IMR-90 (cell line): ENCODE results near the gene SCGB1C1. TPM values are rescaled to one million over a fixed set of nuclear protein-coding genes. Genes with fewer than 3 reads are reported as not detected.

ENCODE experiments used
- ATAC-seq: fragments of 200-7000 bp; cut with Tn5 transposase; 2 replicates; pipeline ENCODE4 v1.9.1; 2020; ENCODE audit warnings: low read depth, mild to moderate bottlenecking, moderate library complexity
- BruUV-seq: library from RNA; stranded (reverse); fragments of 400-500 nt; replicated peaks from 2 replicates; lab custom pipeline; 2021; lab: Mats Ljungman, UMichigan
- CTCF ChIA-PET: fragments of 300-600 bp; formaldehyde crosslinking; extraction: SDS; loops from one replicate; lab custom pipeline; 2021; ENCODE audit warnings: antibody characterized with exemption; lab: Yijun Ruan, JAX
- POLR2A ChIA-PET: fragments of 300-600 bp; sonication (Branson Sonifier 250); formaldehyde crosslinking; loops from one replicate; lab custom pipeline; 2022; ENCODE audit warnings: antibody characterized with exemption; ENCODE audit not compliant: unreplicated experiment; lab: Charles Lee
- DNase-seq: peaks from one replicate; pipeline ENCODE4 v3.0.0; 2013
- H2AFZ ChIP-seq: replicated peaks from 2 replicates; pipeline ENCODE3; 2013; ENCODE audit warnings: low read length, mild to moderate bottlenecking; ENCODE audit not compliant: poor library complexity
- H2AK5ac ChIP-seq: 2 replicates; pipeline ENCODE4 v1.6.1; 2013; ENCODE audit warnings: low read depth, low read length, inconsistent platforms
- H2AK9ac ChIP-seq: replicated peaks from 2 replicates; pipeline ENCODE3; 2013; ENCODE audit warnings: mild to moderate bottlenecking, low read depth, low read length, moderate library complexity; ENCODE audit not compliant: poor library complexity
- H2BK120ac ChIP-seq: 2 replicates; pipeline ENCODE4 v1.6.1; 2013; ENCODE audit warnings: low read depth, low read length, inconsistent platforms
- H2BK15ac ChIP-seq: 3 replicates; pipeline ENCODE4 v1.6.1; 2013; ENCODE audit warnings: low read depth, low read length, inconsistent platforms
- H2BK20ac ChIP-seq: 2 replicates; pipeline ENCODE4 v1.6.1; 2013; ENCODE audit warnings: low read depth, mild to moderate bottlenecking, inconsistent platforms, low read length, moderate library complexity
- H2BK5ac ChIP-seq: 2 replicates; pipeline ENCODE4 v1.6.1; 2013; ENCODE audit warnings: mild to moderate bottlenecking, low read depth, low read length, inconsistent platforms; ENCODE audit not compliant: poor library complexity, severe bottlenecking
- H3K14ac ChIP-seq: replicated peaks from 2 replicates; pipeline ENCODE4 v1.6.1; 2013; ENCODE audit warnings: low read depth, low read length, inconsistent platforms
- H3K18ac ChIP-seq: 2 replicates; pipeline ENCODE4 v1.6.1; 2013; ENCODE audit warnings: low read depth, low read length, control low read depth
- H3K23ac ChIP-seq: 2 replicates; pipeline ENCODE4 v1.6.1; 2013; ENCODE audit warnings: low read depth, low read length, inconsistent platforms
- H3K27ac ChIP-seq: 2 replicates; pipeline ENCODE4 v1.5.1; 2013; ENCODE audit warnings: mild to moderate bottlenecking, control low read depth, low read length; ENCODE audit not compliant: insufficient read depth
- H3K27me3 ChIP-seq: 2 replicates; pipeline ENCODE4 v1.6.1; 2013; ENCODE audit warnings: low read length; ENCODE audit not compliant: control insufficient read depth, insufficient read depth
- H3K36me3 ChIP-seq: 2 replicates; pipeline ENCODE4 v1.6.1; 2013; ENCODE audit warnings: low read length, mixed read lengths; ENCODE audit not compliant: control insufficient read depth, insufficient read depth
- H3K4ac ChIP-seq: 2 replicates; pipeline ENCODE4 v1.6.1; 2013; ENCODE audit warnings: low read depth, low read length, inconsistent platforms
- H3K4me1 ChIP-seq: 2 replicates; pipeline ENCODE4 v1.6.1; 2013; ENCODE audit warnings: low read length, mixed read lengths; ENCODE audit not compliant: control insufficient read depth, insufficient read depth
- H3K4me2 ChIP-seq: 2 replicates; pipeline ENCODE4 v1.6.1; 2013; ENCODE audit warnings: low read depth, mild to moderate bottlenecking, control low read depth, low read length, moderate library complexity
- H3K4me3 ChIP-seq: 2 replicates; pipeline ENCODE4 v1.5.1; 2013; ENCODE audit warnings: low read depth, mild to moderate bottlenecking, control low read depth, low read length, moderate library complexity; ENCODE audit not compliant: insufficient read depth
- H3K56ac ChIP-seq: 2 replicates; pipeline ENCODE4 v1.6.1; 2013; ENCODE audit warnings: low read length, inconsistent platforms; ENCODE audit not compliant: insufficient read depth; ENCODE audit errors: extremely low read depth
- H3K79me1 ChIP-seq, 2 experiments: 2 replicates each; pipeline ENCODE4 v1.6.1; 2013; ENCODE audit warnings: low read length in 2 of 2, inconsistent platforms in 1 of 2, low read depth in 1 of 2
- H3K9ac ChIP-seq: 2 replicates; pipeline ENCODE4 v1.6.1; 2013; ENCODE audit warnings: low read depth, low read length, control low read depth
- H3K9me1 ChIP-seq: 2 replicates; pipeline ENCODE4 v1.6.1; 2013; ENCODE audit warnings: low read length, inconsistent platforms; ENCODE audit not compliant: insufficient read depth
- H3K9me3 ChIP-seq: 2 replicates; pipeline ENCODE4 v1.6.1; 2013; ENCODE audit warnings: low read length; ENCODE audit not compliant: control insufficient read depth, insufficient read depth
- H4K20me1 ChIP-seq: 2 replicates; pipeline ENCODE4 v1.6.1; 2013; ENCODE audit warnings: low read length, inconsistent platforms; ENCODE audit not compliant: insufficient read depth
- H4K5ac ChIP-seq: 2 replicates; pipeline ENCODE4 v1.6.1; 2013; ENCODE audit warnings: mild to moderate bottlenecking, low read depth, low read length, control low read depth
- H4K8ac ChIP-seq, 2 experiments: 2 replicates each; pipeline ENCODE4 v1.6.1; 2013; ENCODE audit warnings: low read depth in 2 of 2, low read length in 2 of 2, control low read depth in 1 of 2, inconsistent platforms in 1 of 2
- H4K91ac ChIP-seq: 2 replicates; pipeline ENCODE4 v1.6.1; 2013; ENCODE audit warnings: low read depth, low read length, inconsistent platforms; ENCODE audit not compliant: insufficient read depth
- BHLHE40 ChIP-seq: fragments of 150-350 bp; IDR thresholded peaks from 2 replicates; pipeline ENCODE4 v1.6.1; 2016; ENCODE audit warnings: mild to moderate bottlenecking, low read depth, low read length
- MAZ ChIP-seq: IDR thresholded peaks from 2 replicates; pipeline ENCODE4 v1.6.1; 2012; ENCODE audit warnings: low read depth, mild to moderate bottlenecking, low read length, improper control_type of control experiment, moderate library complexity, borderline replicate concordance
- POLR2A ChIP-seq: IDR thresholded peaks from 2 replicates; pipeline ENCODE4 v1.6.1; 2012; ENCODE audit warnings: mild to moderate bottlenecking, low read depth, low read length
- WGBS, 2 experiments: methylation state at CpG; one replicate each; pipeline versions ENCODE4 v1.1.5 to v1.1.7; 2013; ENCODE audit warnings: missing lambda C conversion rate in 2 of 2; ENCODE audit not compliant: insufficient read length in 1 of 2; ENCODE audit errors: extremely low coverage in 2 of 2; 5-methylcytosine and 5-hydroxymethylcytosine counted together
- dilution Hi-C: fragments of 300-500 bp; cut with HindIII; formaldehyde crosslinking; loops from one replicate; pipeline ENCODE4 v1.14.3; 2018; ENCODE audit warnings: low sequenced_read_pairs; ENCODE audit not compliant: unreplicated experiment
- in situ Hi-C: fragments of 300-500 bp; cut with MboI; formaldehyde crosslinking; loops from 3 replicates; pipeline ENCODE4 v1.14.3; 2019; ENCODE audit warnings: low sequenced_read_pairs, inconsistent platforms, mixed read lengths
- intact Hi-C: fragments of 100-400 bp; cut with micrococcal nuclease; formaldehyde crosslinking; loops from 2 replicates; pipeline ENCODE4 v1.10.0; 2022
- polyA plus RNA-seq, 3 experiments: library from polyadenylated mRNA; depleted of rRNA; stranded (reverse); fragments of >200 nt; gene quantifications; 2 replicates each; pipeline ENCODE4 v1.2.3, GENCODE V29; 2012; ENCODE audit warnings: low replicate concordance in 1 of 3
- total RNA-seq: library from RNA; depleted of rRNA; stranded (reverse); fragments of >200 nt; gene quantifications from 2 replicates; pipeline ENCODE4 v1.2.3, GENCODE V29; 2012

Gene SCGB1C1
- total and polyA plus RNA-seq, 2 of the 4 experiments (the other 2 are of a cell fraction), result not detected

- H3K79me1 ChIP-seq, result peaks cover 35 to 82% of the 10 kb centered on the region in 2 experiments
- H3K14ac ChIP-seq, result peak overlapping the region; percentile 87
- peak overlapping the region; percentile 86 for H3K4me2 ChIP-seq
- no peaks in the 10 kb centered on the region for H3K9me3 ChIP-seq
- H3K4me1 ChIP-seq, result peaks cover 25% of the 10 kb centered on the region
- peaks cover 18% of the 10 kb centered on the region for H3K9me1 ChIP-seq
- H2AK9ac ChIP-seq, result peak overlapping the region; percentile 99
- H3K18ac ChIP-seq, result peak overlapping the region; percentile 36; the same call in 1 of the 2 replicates
- intact Hi-C loops, result no loop called here
- peak overlapping the region; percentile 97 for H2AK5ac ChIP-seq
- WGBS, 2 experiments, result no CpG with 5 or more reads among the region's 9 CpGs
- peak overlapping the region; percentile 70 for H3K4me3 ChIP-seq
- H4K5ac ChIP-seq, result peak overlapping the region; percentile 70
- H3K56ac ChIP-seq, result peak overlapping the region; percentile 77
- peak overlapping the region; percentile 93 for H4K91ac ChIP-seq
- no TSS peak for BruUV-seq
- no peaks in the 10 kb centered on the region for H3K27me3 ChIP-seq
- dilution Hi-C loops, result no loop called here
- DNase-seq (peak; percentile 88), ATAC-seq (peak; percentile 31)
- H4K20me1 ChIP-seq, result peaks cover 72% of the 10 kb centered on the region
- peak overlapping the region; percentile 91 for H2BK5ac ChIP-seq
- H3K27ac ChIP-seq, result peak overlapping the region; percentile 82
- ChIA-PET POLR2A (no interaction called here), CTCF (no interaction called here)
- peak overlapping the region; percentile 80 for H2BK20ac ChIP-seq
- H2BK120ac ChIP-seq, result peak overlapping the region; percentile 86
- peak overlapping the region; percentile 97 for H3K4ac ChIP-seq
- H2BK15ac ChIP-seq, result peak overlapping the region; percentile 87
- peak overlapping the region; percentile 36 to 85 for H4K8ac ChIP-seq
- H3K23ac ChIP-seq, result peak overlapping the region; percentile 84
- peak overlapping the region; percentile 29 for H2AFZ ChIP-seq
- TF ChIP-seq MAZ, result peak; percentile 43; the same call in 1 of the 2 replicates
- TF ChIP-seq POLR2A, result peak; percentile 71
- no peak for TF ChIP-seq BHLHE40
- peaks cover 58% of the 10 kb centered on the region for H3K36me3 ChIP-seq
- in situ Hi-C loops, result no loop called here
- peak overlapping the region; percentile 90 for H3K9ac ChIP-seq
Measured at GRCh38 chr11:210122-210802, 17.4 kb downstream of the SCGB1C1 start.
